SU-DHL-6 (cell line): Measurements from ENCODE around the gene FAM117A.
"Not testable (repeated sequence)": the region's sequence is repeated elsewhere in the genome, so short reads cannot be mapped to it uniquely, and the experiment has no call there.

Source experiments
- H2AFZ ChIP-seq: fragments of 200-600 bp; sonication (generic); 2 replicates; pipeline ENCODE4 v1.6.1; 2014; ENCODE audit warnings: low read depth, mild to moderate bottlenecking, moderate library complexity, mixed read lengths, antibody characterized with exemption, low read length; ENCODE audit not compliant: severe bottlenecking
- H3F3A ChIP-seq: fragments of 200-600 bp; shearing (Covaris generic); 2 replicates; pipeline ENCODE4 v1.6.0; 2016; ENCODE audit warnings: antibody characterized with exemption, mild to moderate bottlenecking; ENCODE audit not compliant: insufficient read depth
- H3K27ac ChIP-seq: fragments of 200-600 bp; sonication (generic); 2 replicates; pipeline ENCODE4 v1.5.1; 2016; ENCODE audit warnings: low read depth, mild to moderate bottlenecking, low read length, moderate library complexity, mixed read lengths
- H3K27me3 ChIP-seq: fragments of 200-600 bp; sonication (generic), shearing (Covaris generic); 2 replicates; pipeline ENCODE4 v1.6.0; 2014; ENCODE audit warnings: mild to moderate bottlenecking, low read length
- H3K36me3 ChIP-seq: fragments of 200-600 bp; sonication (generic); 2 replicates; pipeline ENCODE4 v1.6.1; 2014; ENCODE audit warnings: mild to moderate bottlenecking, low read length, mixed read lengths
- H3K4me2 ChIP-seq: fragments of 300-600, 200-600 bp; shearing (Covaris generic), sonication (generic); 2 replicates; pipeline ENCODE4 v1.6.0; 2014; ENCODE audit warnings: low read length, low read depth, mild to moderate bottlenecking; ENCODE audit not compliant: poor library complexity, severe bottlenecking
- H3K4me3 ChIP-seq: fragments of 200-600 bp; sonication (generic); 2 replicates; pipeline ENCODE4 v1.5.1; 2014; ENCODE audit warnings: antibody characterized with exemption, low read length, mild to moderate bottlenecking, mixed read lengths; ENCODE audit not compliant: insufficient read depth, poor library complexity, severe bottlenecking
- H3K79me2 ChIP-seq: fragments of 200-600 bp; sonication (generic); 2 replicates; pipeline ENCODE4 v1.6.1; 2014; ENCODE audit warnings: mild to moderate bottlenecking, low read length, moderate library complexity; ENCODE audit not compliant: insufficient read depth
- H3K9ac ChIP-seq: fragments of 200-600 bp; sonication (generic); 2 replicates; pipeline ENCODE4 v1.7.0; 2014; ENCODE audit warnings: mild to moderate bottlenecking, low read length
- H3K9me2 ChIP-seq: fragments of 200-600 bp; sonication (generic); replicated peaks from 2 replicates; pipeline ENCODE4 v1.6.1; 2014; ENCODE audit warnings: low read length; ENCODE audit not compliant: insufficient read depth
- H3K9me3 ChIP-seq: fragments of 200-600 bp; sonication (generic); 2 replicates; pipeline ENCODE4 v1.6.1; 2014; ENCODE audit warnings: low read length, mixed read lengths; ENCODE audit not compliant: insufficient read depth
- H4K20me1 ChIP-seq: fragments of 200-600 bp; sonication (generic); 2 replicates; pipeline ENCODE4 v1.6.1; 2014; ENCODE audit warnings: low read depth, mild to moderate bottlenecking, antibody characterized with exemption, low read length, moderate library complexity, mixed read lengths
- CTCF ChIP-seq: fragments of 200-600 bp; sonication (generic); IDR thresholded peaks from one replicate; pipeline ENCODE4 v1.5.1; 2017; ENCODE audit warnings: antibody characterized with exemption, mild to moderate bottlenecking, low read length, moderate library complexity; ENCODE audit not compliant: insufficient read depth, poor library complexity, severe bottlenecking
- EZH2phosphoT487 ChIP-seq: fragments of 200-600 bp; sonication (generic), shearing (Covaris generic); conservative IDR thresholded peaks from 2 replicates; pipeline ENCODE4 v1.6.1; 2018; ENCODE audit warnings: mild to moderate bottlenecking, antibody characterized with exemption, low read length, moderate library complexity, mixed read lengths

FAM117A gene

DNA sequence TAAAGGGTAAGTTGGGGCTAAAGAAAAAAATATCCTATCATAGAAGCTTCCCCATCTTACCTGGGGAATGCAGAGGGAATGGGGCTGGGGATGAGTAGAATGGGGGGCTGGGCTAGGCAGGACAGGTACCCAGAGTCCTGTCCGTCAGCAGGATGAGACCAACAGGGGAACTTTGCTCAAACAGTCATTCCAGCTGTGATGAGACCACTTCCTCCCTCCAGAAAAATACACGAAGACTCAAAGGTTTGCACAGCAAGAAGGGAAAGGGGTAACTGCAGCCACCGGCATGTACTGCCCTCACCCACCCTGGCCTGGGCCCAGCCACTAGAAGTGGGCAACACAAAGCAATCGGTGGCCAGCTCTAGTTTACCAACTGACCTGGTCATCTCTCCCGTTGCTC, 35.5 kb downstream of the FAM117A start:
- H3K79me2 ChIP-seq: no peaks in the 10 kb centered on the region
- TF ChIP-seq EZH2phosphoT487 (no peak), CTCF (no peak)

DNA sequence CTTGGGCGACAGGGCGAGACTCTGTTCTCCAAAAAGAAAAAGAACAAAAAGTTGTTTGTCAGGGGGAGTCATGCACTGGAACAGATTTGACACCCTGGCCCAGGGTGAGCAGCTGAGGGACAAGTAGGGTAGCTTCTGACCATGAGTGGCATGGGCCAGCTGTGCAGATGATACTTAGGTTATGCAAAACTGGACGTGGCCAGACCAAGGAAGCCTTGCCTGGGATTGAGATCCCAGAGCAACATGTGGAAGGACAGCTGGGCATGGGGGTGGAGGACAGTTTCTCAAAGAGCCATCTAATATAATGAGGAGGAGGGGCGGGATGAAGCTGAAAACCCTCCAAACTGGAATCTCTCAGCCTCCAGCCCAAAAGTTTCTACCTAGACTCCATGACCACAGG, 36.6 kb downstream of the FAM117A start:
- Histone ChIP-seq H3K9ac (no peak overlapping the region), H3K4me3 (no peak overlapping the region), H2AFZ (no peak overlapping the region), H4K20me1 (no peaks in the 10 kb centered on the region), H3K4me2 (no peak overlapping the region), H3K9me3 (no peaks in the 10 kb centered on the region), H3K27ac (no peak overlapping the region), H3K27me3 (no peaks in the 10 kb centered on the region), H3K79me2 (no peaks in the 10 kb centered on the region), H3K36me3 (no peaks in the 10 kb centered on the region), H3K9me2 (no peaks in the 10 kb centered on the region), H3F3A (no peaks in the 10 kb centered on the region)
- TF ChIP-seq EZH2phosphoT487: no peak
- no peak for TF ChIP-seq CTCF

More for the DNA sequence above, 35.5 kb downstream of the FAM117A start:
- no peak overlapping the region for H2AFZ ChIP-seq
- H3K9ac ChIP-seq: no peak overlapping the region
- H3K9me3 ChIP-seq: no peaks in the 10 kb centered on the region
- H3K27me3 ChIP-seq: no peaks in the 10 kb centered on the region
- H3K4me2 ChIP-seq: no peak overlapping the region
- H3K9me2 ChIP-seq: no peaks in the 10 kb centered on the region
- no peak overlapping the region for H3K27ac ChIP-seq
- no peaks in the 10 kb centered on the region for H3F3A ChIP-seq
- no peak overlapping the region for H3K4me3 ChIP-seq
- no peaks in the 10 kb centered on the region for H3K36me3 ChIP-seq
- H4K20me1 ChIP-seq: no peaks in the 10 kb centered on the region

- H3F3A ChIP-seq: no peaks in the 10 kb centered on the region
- no peak overlapping the region for H2AFZ ChIP-seq
- no peak overlapping the region for H3K27ac ChIP-seq
- TF ChIP-seq CTCF (no peak), EZH2phosphoT487 (no peak)
- H3K4me2 ChIP-seq: no peak overlapping the region
- no peak overlapping the region for H3K9ac ChIP-seq
- H3K4me3 ChIP-seq: no peak overlapping the region
- H3K36me3 ChIP-seq: no peaks in the 10 kb centered on the region
- H4K20me1 ChIP-seq: no peaks in the 10 kb centered on the region
- no peaks in the 10 kb centered on the region for H3K9me2 ChIP-seq
- H3K27me3 ChIP-seq: no peaks in the 10 kb centered on the region
- H3K79me2 ChIP-seq: no peaks in the 10 kb centered on the region
- no peaks in the 10 kb centered on the region for H3K9me3 ChIP-seq
Observed at GRCh38 chr17:49725452-49726130, 38.3 kb downstream of the FAM117A start.

DNA sequence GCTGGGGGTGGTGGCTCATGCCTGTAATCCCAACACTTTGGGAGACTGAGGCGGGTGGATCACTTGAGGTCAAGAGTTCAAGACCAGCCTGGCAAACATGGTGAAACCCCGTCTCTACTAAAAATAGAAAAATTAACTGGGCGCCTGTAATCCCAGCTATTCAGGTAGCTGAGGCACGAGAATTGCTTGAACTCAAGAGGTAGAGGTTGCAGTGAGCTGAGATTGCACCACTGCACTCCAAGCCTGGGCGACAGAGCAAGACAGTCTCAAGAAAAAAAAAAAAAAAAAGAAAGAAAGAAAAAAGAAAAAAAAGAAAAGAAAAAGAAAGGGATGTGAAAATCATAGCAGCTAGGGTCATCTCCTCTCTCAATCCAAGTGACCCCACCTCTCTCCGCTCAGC, 39.4 kb downstream of the FAM117A start:
- H4K20me1 ChIP-seq, H3F3A ChIP-seq, H3K9me3 ChIP-seq, H3K27me3 ChIP-seq, H2AFZ ChIP-seq, H3K4me3 ChIP-seq, H3K36me3 ChIP-seq, H3K9ac ChIP-seq, H3K79me2 ChIP-seq, H3K27ac ChIP-seq, H3K4me2 ChIP-seq, H3K9me2 ChIP-seq: not testable (repeated sequence)
